NCI-H526 (cell line): Measurements from ENCODE around the gene CCDC24.

Experiments
- DNase-seq, 2 experiments: peaks; one replicate each; lab custom pipeline; 2025; lab: John Stamatoyannopoulos, UW

The CCDC24 gene

GRCh38 chr1:43963006-43963405 is 28.4 kb upstream of the CCDC24 start:
- DNase-seq = no peak

- DNase-seq = no peak
Observed at GRCh38 chr1:43963890-43964289, 27.5 kb upstream of the CCDC24 start.

GRCh38 chr1:43965316-43965715 is 26.1 kb upstream of the CCDC24 start:
- no peak for DNase-seq

- no peak for DNase-seq
Observed at GRCh38 chr1:43968348-43968948, 23.0 kb upstream of the CCDC24 start.

GRCh38 chr1:43969416-43969745 is 22.0 kb upstream of the CCDC24 start:
- DNase-seq = no peak

GRCh38 chr1:43969746-43970466 is 21.5 kb upstream of the CCDC24 start, which contains the start of gene DPH2:
Gene DPH2, plus strand, starts transcription at chr1:43970010. Its CDS starts 166 bp downstream, at chr1:43970176.
- peak; percentile 99 to 100 for DNase-seq

GRCh38 chr1:43970502-43970901 is 20.9 kb upstream of the CCDC24 start:
- DNase-seq = no peak

- no peak for DNase-seq
Observed at GRCh38 chr1:43970911-43971310, 20.5 kb upstream of the CCDC24 start.

- DNase-seq = no peak
Observed at GRCh38 chr1:43971336-43971980, 19.9 kb upstream of the CCDC24 start.

- DNase-seq = no peak
Observed at GRCh38 chr1:43973981-43974442, 17.4 kb upstream of the CCDC24 start.

GRCh38 chr1:43974443-43975248 is 16.8 kb upstream of the CCDC24 start, which contains the start of gene ATP6V0B:
Gene ATP6V0B, plus strand, starts transcription at chr1:43974960. Its CDS starts 81 bp downstream, at chr1:43975041.
- DNase-seq = peak; percentile 94 to 100

GRCh38 chr1:43975249-43975961 is 16.0 kb upstream of the CCDC24 start:
- peak; percentile 56 to 73 for DNase-seq

- peak in 1 of 2 experiments; percentile 26 for DNase-seq
Observed at GRCh38 chr1:43976045-43976444, 15.4 kb upstream of the CCDC24 start.

GRCh38 chr1:43976890-43977289 is 14.5 kb upstream of the CCDC24 start:
- DNase-seq = no peak

- no peak for DNase-seq
Observed at GRCh38 chr1:43977376-43978263, 13.8 kb upstream of the CCDC24 start.

- DNase-seq = no peak
Observed at GRCh38 chr1:43978264-43978550, 13.2 kb upstream of the CCDC24 start.

- peak in 1 of 2 experiments; percentile 78 for DNase-seq
Observed at GRCh38 chr1:43978551-43979260, 12.7 kb upstream of the CCDC24 start, which contains the start of gene B4GALT2. Gene B4GALT2, plus strand, starts transcription at chr1:43979210. Its CDS starts 1,951 bp downstream, at chr1:43981161.

GRCh38 chr1:43979261-43979527 is 12.2 kb upstream of the CCDC24 start:
- no peak for DNase-seq

- peak in 1 of 2 experiments; percentile 74 for DNase-seq
Observed at GRCh38 chr1:43979528-43980254, 11.7 kb upstream of the CCDC24 start.
